BLaER1 treated with 17β-estradiol and CSF1 and Interleukin-3, amounts not matched to agents 10 nM and 100 nM (cell line): ENCODE measurements around the gene E2F2.

Experiments
- H3K27ac ChIP-seq, 11 experiments: shearing (Covaris generic); formaldehyde crosslinking; 2 replicates each; pipeline ENCODE4 v1.8.1; 2022
- H3K27me3 ChIP-seq, 11 experiments: shearing (Covaris generic); formaldehyde crosslinking; 2 replicates each; pipeline ENCODE4 v1.8.1; 2022
- H3K36me3 ChIP-seq, 11 experiments: shearing (Covaris generic); formaldehyde crosslinking; 2 replicates each; pipeline ENCODE4 v1.8.1; 2022
- H3K4me1 ChIP-seq, 10 experiments: shearing (Covaris generic); formaldehyde crosslinking; 2 replicates each; pipeline ENCODE4 v1.8.1; 2022
- H3K4me2 ChIP-seq, 11 experiments: shearing (Covaris generic); formaldehyde crosslinking; 2 replicates each; pipeline ENCODE4 v1.8.1; 2022
- H3K4me3 ChIP-seq, 10 experiments: shearing (Covaris generic); formaldehyde crosslinking; 2 replicates each; pipeline ENCODE4 v1.8.1; 2022
- H3K9ac ChIP-seq, 11 experiments: shearing (Covaris generic); formaldehyde crosslinking; 2 replicates each; pipeline ENCODE4 v1.8.1; 2022
- H3K9me3 ChIP-seq, 11 experiments: shearing (Covaris generic); formaldehyde crosslinking; replicated peaks in 1 of 11; 2 replicates each; pipeline ENCODE4 v1.8.1; 2022
- H4K20me1 ChIP-seq, 11 experiments: shearing (Covaris generic); formaldehyde crosslinking; 2 replicates each; pipeline ENCODE4 v1.8.1; 2022
- Cebpa-rat ChIP-seq, 11 experiments: shearing (Covaris generic); IDR thresholded peaks; 2 replicates each; pipeline ENCODE4 v1.8.1; 2022

E2F2 gene

DNA sequence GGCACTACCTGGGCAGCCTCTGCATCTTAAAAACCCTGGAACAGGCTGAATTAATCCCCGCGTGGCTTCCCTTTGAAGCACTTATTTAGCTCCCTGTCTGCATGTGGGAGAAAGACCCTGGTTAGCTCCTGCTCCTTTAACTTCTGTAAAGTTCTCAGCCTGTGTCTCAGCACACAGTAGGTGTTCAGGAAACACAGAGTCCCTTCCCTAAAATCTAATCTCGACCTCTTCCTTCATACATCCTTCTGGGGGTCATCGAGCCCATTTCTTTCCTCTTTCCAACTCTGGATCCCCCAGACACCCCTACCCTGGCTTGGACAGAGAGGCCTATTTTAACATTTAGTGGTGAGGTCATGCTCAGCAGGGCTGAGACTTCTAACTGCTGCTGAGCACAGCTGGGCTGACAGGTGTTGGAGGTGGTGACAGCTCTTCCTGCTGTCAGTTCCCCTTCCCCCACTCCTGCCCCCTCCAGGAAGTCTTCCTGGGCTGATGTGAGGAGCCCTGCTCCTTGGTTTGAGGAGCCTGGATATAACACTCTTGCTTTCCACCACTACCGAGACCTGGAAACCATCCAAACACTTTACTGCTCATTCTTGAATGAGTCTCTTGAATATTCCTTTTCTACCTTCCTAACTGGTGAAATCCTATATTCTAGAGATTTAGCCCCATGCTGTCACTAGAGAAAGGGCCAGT is 5.3 kb downstream of the E2F2 start:
- no peaks in the 10 kb centered on the region for H3K27me3 ChIP-seq
- peak overlapping the region; percentile 92 to 100 (median 98) for H3K4me2 ChIP-seq
- peak overlapping the region; percentile 12 to 99 (median 98); a peak in 21 of 22 replicates for H3K27ac ChIP-seq
- H3K4me3 ChIP-seq: peak overlapping the region in 8 of 10 experiments; percentile 25 to 95 (median 89); a peak in 14 of 20 replicates
- H3K9ac ChIP-seq: peak overlapping the region; percentile 62 to 99 (median 97); a peak in 20 of 22 replicates
- TF ChIP-seq Cebpa-rat (IDR thresholded peaks at IDR 0.05): no peak
- peaks cover 0 to 41% (median 19%) of the 10 kb centered on the region in 11 experiments; a peak in 8 of 22 replicates for H4K20me1 ChIP-seq
- H3K9me3 ChIP-seq: no peaks in the 10 kb centered on the region
- peaks cover 83 to 100% (median 98%) of the 10 kb centered on the region in 10 experiments for H3K4me1 ChIP-seq
- peaks cover 0 to 60% (median 47%) of the 10 kb centered on the region in 11 experiments; a peak in 19 of 22 replicates for H3K36me3 ChIP-seq

DNA sequence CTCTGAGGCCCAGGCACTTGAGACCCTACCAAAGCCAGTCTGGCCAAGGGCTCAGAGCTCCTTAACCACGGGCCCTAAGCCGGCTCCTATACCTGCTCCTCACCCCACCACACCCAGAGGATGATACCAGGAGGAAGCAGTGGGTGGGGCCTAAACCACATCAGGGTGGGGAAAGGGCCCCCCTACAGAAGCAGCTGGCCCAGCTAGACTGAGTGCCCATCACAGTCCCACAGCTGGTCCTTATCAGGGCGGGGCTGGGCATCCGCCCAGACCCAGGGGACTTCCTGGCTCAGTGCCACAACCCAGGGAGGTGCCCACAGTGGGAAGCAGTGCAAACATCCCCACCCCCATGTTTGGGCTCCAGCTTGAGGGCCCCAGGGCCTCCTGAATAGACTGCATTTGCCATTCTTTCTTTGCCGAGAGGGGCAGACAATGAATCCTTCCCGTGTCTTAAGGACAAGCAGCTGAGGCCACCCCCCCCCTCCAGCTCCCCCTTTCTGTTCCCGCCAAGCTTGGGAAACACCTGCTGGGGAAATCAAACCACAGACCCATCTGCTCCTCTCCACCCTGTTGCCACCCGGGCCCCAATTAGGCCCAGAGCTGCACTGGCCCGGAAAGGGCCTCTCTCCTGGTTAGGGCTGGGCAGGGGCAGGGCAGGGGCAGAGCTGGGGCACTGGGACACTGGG is 6.2 kb downstream of the E2F2 start:
- Histone ChIP-seq H3K27ac (peak overlapping the region; percentile 12 to 99 (median 98); a peak in 21 of 22 replicates), H4K20me1 (peaks cover 0 to 42% (median 24%) of the 10 kb centered on the region in 11 experiments; a peak in 8 of 22 replicates), H3K9me3 (no peaks in the 10 kb centered on the region), H3K9ac (peak overlapping the region; percentile 62 to 99 (median 97)), H3K4me1 (peaks cover 75 to 98% (median 95%) of the 10 kb centered on the region in 10 experiments), H3K27me3 (no peaks in the 10 kb centered on the region), H3K36me3 (peaks cover 0 to 68% (median 56%) of the 10 kb centered on the region in 11 experiments; a peak in 19 of 22 replicates), H3K4me2 (peak overlapping the region; percentile 92 to 100 (median 98)), H3K4me3 (peak overlapping the region in 8 of 10 experiments; percentile 29 to 95 (median 89); a peak in 14 of 20 replicates)
- TF ChIP-seq Cebpa-rat (IDR thresholded peaks at IDR 0.05): no peak

DNA sequence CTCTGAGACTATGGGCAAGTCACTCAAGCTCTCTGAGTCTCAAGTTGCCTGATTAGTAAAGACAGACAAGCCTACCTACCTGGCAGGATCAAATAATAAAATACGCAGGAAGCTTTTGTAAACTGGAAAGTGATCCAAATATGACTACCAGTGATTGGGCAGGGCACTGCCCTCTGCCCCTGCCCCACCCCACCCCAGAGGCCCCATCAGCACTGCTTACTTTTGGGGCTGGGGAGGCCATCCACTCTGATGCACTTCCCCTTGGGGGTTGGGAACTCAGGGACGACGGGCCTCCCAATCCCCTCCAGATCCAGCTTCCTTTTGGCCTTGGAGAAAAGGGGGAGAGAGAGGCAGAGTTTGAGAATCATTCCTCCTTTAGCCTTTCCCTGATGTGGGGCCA is 6.9 kb downstream of the E2F2 start:
- Histone ChIP-seq H3K9ac (peak overlapping the region; percentile 62 to 99 (median 97); a peak in 21 of 22 replicates), H3K4me3 (peak overlapping the region in 8 of 10 experiments; percentile 29 to 95 (median 88); a peak in 11 of 20 replicates), H3K27me3 (no peaks in the 10 kb centered on the region), H3K36me3 (peaks cover 0 to 75% (median 63%) of the 10 kb centered on the region in 11 experiments; a peak in 20 of 22 replicates), H3K4me2 (peak overlapping the region; percentile 92 to 100 (median 98)), H3K9me3 (no peaks in the 10 kb centered on the region), H3K27ac (peak overlapping the region; percentile 12 to 99 (median 98); a peak in 21 of 22 replicates), H4K20me1 (peaks cover 0 to 48% (median 24%) of the 10 kb centered on the region in 11 experiments; a peak in 8 of 22 replicates), H3K4me1 (peaks cover 68 to 91% (median 88%) of the 10 kb centered on the region in 10 experiments)
- TF ChIP-seq Cebpa-rat (IDR thresholded peaks at IDR 0.05): no peak

DNA sequence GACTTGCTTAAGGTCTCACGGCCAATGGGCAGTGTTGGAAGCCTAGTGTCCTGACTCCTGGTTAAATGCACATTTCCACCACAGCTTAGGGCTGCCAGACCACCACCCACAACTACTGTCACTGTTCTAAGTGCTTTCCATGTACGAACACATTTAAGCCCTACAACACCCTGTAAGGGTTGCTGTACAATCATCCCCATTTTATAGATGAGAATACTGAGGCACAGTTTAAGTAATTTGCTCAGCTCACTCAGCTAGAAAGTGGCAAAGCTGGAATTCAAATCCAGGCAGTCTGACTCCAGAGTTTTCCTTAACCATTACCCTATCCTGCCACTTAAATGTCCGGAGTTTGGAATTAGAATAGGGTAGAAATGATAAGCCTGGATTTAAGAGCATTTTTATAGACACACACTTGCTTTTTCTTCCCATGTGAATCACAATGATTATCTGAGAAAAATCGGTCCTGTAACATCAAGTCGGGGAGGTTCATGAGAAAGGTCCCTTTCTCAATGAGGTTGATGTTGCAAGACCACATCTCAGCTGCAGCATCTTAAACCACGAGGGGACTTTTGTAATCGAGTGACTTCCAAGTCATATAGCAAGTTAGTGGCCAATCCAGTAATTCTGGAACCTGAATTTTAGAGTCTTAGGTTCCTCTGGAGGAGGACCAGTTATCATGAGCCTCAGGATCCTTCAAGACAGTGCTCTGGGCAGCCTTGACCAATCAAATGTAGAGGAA is 8.6 kb downstream of the E2F2 start:
- Histone ChIP-seq H3K27me3 (no peaks in the 10 kb centered on the region), H3K4me3 (no peak overlapping the region), H3K27ac (peak overlapping the region in 10 of 11 experiments; percentile 1 to 99 (median 98); a peak in 18 of 22 replicates), H3K9me3 (no peaks in the 10 kb centered on the region), H4K20me1 (peaks cover 0 to 58% (median 33%) of the 10 kb centered on the region in 11 experiments; a peak in 11 of 22 replicates), H3K9ac (peak overlapping the region in 9 of 11 experiments; percentile 36 to 99 (median 97); a peak in 17 of 22 replicates), H3K4me1 (peaks cover 52 to 75% (median 72%) of the 10 kb centered on the region in 10 experiments), H3K4me2 (peak overlapping the region; percentile 1 to 99 (median 98); a peak in 20 of 22 replicates), H3K36me3 (peaks cover 0 to 87% (median 75%) of the 10 kb centered on the region in 11 experiments; a peak in 21 of 22 replicates)
- peak in 8 of 11 experiments; percentile 54 to 77 (median 64); a peak in 12 of 22 replicates for TF ChIP-seq Cebpa-rat (IDR thresholded peaks at IDR 0.05)

DNA sequence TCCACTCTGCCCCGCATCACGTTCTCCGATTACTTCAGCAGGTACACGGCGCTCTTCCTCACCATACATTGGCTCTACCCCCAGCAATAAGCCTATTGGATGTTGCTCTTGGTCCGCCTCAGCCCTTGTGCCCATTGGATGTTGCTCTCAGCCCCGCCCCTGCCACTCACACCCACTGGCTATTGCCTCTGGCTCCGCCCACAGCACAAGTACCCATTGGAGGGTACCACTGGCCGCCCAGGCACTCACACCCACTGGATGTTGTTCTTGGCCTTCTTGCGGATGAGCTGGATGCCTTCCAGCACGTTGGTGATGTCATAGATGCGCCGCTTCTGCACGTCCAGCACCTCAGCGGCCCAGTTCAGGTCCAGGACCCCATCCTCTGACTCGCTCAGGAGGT is 9.4 kb downstream of the E2F2 start:
- Histone ChIP-seq H4K20me1 (peaks cover 0 to 58% (median 32%) of the 10 kb centered on the region in 11 experiments; a peak in 10 of 22 replicates), H3K9ac (peak overlapping the region in 7 of 11 experiments; percentile 31 to 99 (median 97); a peak in 9 of 22 replicates), H3K4me3 (no peak overlapping the region), H3K4me1 (peaks cover 43 to 66% (median 63%) of the 10 kb centered on the region in 10 experiments), H3K9me3 (no peaks in the 10 kb centered on the region), H3K27me3 (no peaks in the 10 kb centered on the region), H3K4me2 (peak overlapping the region in 9 of 11 experiments; percentile 92 to 99 (median 98); a peak in 17 of 22 replicates), H3K36me3 (peaks cover 0 to 87% (median 78%) of the 10 kb centered on the region in 11 experiments; a peak in 21 of 22 replicates), H3K27ac (peak overlapping the region in 9 of 11 experiments; percentile 88 to 99 (median 99); a peak in 18 of 22 replicates)
- no peak for TF ChIP-seq Cebpa-rat (IDR thresholded peaks at IDR 0.05)

DNA sequence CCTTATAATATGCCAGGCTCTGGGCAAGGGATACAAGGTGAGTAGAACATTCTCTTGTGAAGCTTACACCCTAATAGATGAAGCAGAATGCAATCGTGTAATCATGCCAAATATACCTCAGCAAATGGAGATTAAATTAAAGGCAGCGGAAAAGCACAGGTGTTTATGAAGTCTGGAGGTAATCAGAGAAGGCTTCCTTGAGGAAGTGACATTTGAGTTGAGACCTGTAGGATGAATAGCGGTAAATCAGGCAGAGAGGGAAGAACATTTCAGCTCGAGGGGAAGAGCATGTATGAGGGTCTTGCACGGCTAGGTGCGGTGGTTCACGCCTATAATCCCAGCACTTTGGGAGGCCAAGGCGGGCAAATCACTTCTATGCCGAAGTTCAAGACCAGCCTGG is 13.5 kb downstream of the E2F2 start:
- peaks cover 0 to 100% (median 99%) of the 10 kb centered on the region in 11 experiments; a peak in 21 of 22 replicates for H3K36me3 ChIP-seq
- no peaks in the 10 kb centered on the region for H3K27me3 ChIP-seq
- H3K4me1 ChIP-seq: peaks cover 3 to 30% (median 24%) of the 10 kb centered on the region in 10 experiments; a peak in 19 of 20 replicates
- no peak for TF ChIP-seq Cebpa-rat (IDR thresholded peaks at IDR 0.05)
- no peaks in the 10 kb centered on the region for H3K9me3 ChIP-seq
- no peak overlapping the region for H3K27ac ChIP-seq
- H3K4me3 ChIP-seq: no peak overlapping the region
- peaks cover 0 to 96% (median 41%) of the 10 kb centered on the region in 11 experiments; a peak in 12 of 22 replicates for H4K20me1 ChIP-seq
- no peak overlapping the region for H3K9ac ChIP-seq
- no peak overlapping the region for H3K4me2 ChIP-seq

DNA sequence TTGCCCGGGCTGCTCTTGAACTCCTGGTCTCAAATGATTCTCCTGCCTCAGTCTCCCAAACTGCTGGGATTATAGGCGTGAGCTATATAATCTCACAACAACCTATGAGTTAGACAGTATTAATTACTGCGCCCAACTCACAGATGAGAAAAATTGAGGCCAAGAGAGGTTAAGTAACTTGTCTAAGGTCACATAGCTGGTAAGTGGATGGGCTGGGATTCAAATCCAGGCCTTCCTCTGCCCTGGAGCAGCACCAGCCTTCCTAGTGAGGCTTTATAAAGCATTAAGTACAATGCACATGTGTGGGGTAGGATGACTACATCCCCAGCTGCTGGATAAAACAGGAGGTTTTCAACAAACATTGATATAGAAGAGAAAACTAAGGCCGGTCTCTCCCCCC is 15.1 kb downstream of the E2F2 start:
- TF ChIP-seq Cebpa-rat (IDR thresholded peaks at IDR 0.05): no peak
- Histone ChIP-seq H3K27ac (peak overlapping the region in 2 of 11 experiments; percentile 33 to 47; a peak in 3 of 22 replicates), H3K9me3 (no peaks in the 10 kb centered on the region), H3K36me3 (peaks cover 0 to 100% (median 100%) of the 10 kb centered on the region in 11 experiments; a peak in 21 of 22 replicates), H3K4me3 (no peak overlapping the region), H3K4me2 (no peak overlapping the region), H4K20me1 (peaks cover 0 to 97% (median 50%) of the 10 kb centered on the region in 11 experiments; a peak in 12 of 22 replicates), H3K27me3 (no peaks in the 10 kb centered on the region), H3K9ac (no peak overlapping the region), H3K4me1 (peaks cover 0 to 13% (median 7%) of the 10 kb centered on the region in 10 experiments; a peak in 16 of 20 replicates)
